ENCODE measurements around the gene SCARF2. TPM values are rescaled to one million over a fixed set of nuclear protein-coding genes. Genes with fewer than 3 reads are reported as not detected.

Gene SCARF2
- total and polyA plus RNA-seq, 2 of the 13 experiments (the other 11 are each of a cell fraction or from before 2014, with no cell fraction given), result 3.3 to 6.2 TPM

DNA sequence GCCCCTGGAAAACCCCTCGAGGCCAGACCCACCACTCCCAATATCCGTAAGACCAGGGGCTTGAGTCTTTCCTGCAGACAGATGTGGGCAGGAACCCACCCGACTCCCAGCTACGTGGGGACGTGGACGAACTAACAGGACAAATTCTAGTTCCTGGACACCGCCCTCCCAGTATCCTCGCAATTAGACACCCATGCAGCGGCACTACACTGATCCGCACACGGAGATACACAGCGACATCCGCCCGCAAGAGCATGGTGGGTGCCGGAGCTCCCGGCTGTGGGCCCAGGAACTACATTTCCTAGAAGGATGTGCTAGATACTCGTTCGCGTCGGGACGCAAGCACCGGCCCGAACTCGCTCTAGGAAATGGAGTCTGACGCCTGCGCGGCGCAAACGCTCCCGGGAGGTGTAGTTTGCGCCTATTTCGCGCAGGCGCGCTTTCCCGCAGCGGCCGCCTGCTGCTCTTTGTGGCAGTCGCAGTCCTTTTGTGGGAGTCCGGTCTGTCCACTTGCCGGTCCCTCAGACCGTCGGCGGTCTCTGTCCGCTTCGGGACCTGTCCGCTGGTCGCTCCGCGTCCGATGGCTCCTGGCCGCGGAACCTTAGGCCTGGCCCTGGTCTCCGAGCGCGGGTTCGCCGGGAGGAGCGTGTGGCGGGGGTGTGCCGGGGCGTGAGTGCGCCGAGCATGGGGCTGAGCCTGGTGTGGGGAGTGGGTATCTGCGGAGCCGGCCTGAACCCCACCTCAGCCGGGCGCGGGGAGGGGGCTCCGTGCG, 43.7 kb downstream of the SCARF2 start, which contains the start of gene ZNF74 (continued):
- TF ChIP-seq, protein P1, sequence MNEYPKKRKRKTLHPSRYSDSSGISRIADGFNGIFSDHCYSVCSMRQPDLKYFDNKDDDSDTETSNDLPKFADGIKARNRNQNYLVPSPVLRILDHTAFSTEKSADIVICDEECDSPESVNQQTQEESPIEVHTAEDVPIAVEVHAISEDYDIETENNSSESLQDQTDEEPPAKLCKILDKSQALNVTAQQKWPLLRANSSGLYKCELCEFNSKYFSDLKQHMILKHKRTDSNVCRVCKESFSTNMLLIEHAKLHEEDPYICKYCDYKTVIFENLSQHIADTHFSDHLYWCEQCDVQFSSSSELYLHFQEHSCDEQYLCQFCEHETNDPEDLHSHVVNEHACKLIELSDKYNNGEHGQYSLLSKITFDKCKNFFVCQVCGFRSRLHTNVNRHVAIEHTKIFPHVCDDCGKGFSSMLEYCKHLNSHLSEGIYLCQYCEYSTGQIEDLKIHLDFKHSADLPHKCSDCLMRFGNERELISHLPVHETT (CRISPR knock-in tag; conservative IDR thresholded peaks at IDR 0.05), result no peak; the same call in 1 of the 2 replicates
- no peak for TF ChIP-seq HHEX (CRISPR knock-in tag; IDR thresholded peaks at IDR 0.05)
- peak; percentile 68 for TF ChIP-seq ZNF501 (CRISPR knock-in tag; IDR thresholded peaks at IDR 0.05)
- TF ChIP-seq, protein P2, sequence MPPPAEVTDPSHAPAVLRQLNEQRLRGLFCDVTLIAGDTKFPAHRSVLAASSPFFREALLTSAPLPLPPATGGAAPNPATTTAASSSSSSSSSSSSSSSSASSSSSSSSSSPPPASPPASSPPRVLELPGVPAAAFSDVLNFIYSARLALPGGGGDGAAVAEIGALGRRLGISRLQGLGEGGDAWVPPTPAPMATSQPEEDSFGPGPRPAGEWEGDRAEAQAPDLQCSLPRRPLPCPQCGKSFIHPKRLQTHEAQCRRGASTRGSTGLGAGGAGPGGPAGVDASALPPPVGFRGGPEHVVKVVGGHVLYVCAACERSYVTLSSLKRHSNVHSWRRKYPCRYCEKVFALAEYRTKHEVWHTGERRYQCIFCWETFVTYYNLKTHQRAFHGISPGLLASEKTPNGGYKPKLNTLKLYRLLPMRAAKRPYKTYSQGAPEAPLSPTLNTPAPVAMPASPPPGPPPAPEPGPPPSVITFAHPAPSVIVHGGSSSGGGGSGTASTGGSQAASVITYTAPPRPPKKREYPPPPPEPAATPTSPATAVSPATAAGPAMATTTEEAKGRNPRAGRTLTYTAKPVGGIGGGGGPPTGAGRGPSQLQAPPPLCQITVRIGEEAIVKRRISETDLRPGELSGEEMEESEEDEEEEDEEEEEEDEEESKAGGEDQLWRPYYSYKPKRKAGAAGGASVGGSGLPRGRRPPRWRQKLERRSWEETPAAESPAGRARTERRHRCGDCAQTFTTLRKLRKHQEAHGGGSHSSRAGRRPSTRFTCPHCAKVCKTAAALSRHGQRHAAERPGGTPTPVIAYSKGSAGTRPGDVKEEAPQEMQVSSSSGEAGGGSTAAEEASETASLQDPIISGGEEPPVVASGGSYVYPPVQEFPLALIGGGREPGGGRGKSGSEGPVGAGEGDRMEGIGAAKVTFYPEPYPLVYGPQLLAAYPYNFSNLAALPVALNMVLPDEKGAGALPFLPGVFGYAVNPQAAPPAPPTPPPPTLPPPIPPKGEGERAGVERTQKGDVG (CRISPR knock-in tag; IDR thresholded peaks at IDR 0.05; ENCODE audit: borderline replicate concordance), result no peak
- TF ChIP-seq NFE2L2 (IDR thresholded peaks at IDR 0.05; ENCODE audit: low read length), result no peak
- TF ChIP-seq, protein P3, sequence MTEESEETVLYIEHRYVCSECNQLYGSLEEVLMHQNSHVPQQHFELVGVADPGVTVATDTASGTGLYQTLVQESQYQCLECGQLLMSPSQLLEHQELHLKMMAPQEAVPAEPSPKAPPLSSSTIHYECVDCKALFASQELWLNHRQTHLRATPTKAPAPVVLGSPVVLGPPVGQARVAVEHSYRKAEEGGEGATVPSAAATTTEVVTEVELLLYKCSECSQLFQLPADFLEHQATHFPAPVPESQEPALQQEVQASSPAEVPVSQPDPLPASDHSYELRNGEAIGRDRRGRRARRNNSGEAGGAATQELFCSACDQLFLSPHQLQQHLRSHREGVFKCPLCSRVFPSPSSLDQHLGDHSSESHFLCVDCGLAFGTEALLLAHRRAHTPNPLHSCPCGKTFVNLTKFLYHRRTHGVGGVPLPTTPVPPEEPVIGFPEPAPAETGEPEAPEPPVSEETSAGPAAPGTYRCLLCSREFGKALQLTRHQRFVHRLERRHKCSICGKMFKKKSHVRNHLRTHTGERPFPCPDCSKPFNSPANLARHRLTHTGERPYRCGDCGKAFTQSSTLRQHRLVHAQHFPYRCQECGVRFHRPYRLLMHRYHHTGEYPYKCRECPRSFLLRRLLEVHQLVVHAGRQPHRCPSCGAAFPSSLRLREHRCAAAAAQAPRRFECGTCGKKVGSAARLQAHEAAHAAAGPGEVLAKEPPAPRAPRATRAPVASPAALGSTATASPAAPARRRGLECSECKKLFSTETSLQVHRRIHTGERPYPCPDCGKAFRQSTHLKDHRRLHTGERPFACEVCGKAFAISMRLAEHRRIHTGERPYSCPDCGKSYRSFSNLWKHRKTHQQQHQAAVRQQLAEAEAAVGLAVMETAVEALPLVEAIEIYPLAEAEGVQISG (CRISPR knock-in tag; IDR thresholded peaks at IDR 0.05), result peak; percentile 76
- TF ChIP-seq, protein P4, sequence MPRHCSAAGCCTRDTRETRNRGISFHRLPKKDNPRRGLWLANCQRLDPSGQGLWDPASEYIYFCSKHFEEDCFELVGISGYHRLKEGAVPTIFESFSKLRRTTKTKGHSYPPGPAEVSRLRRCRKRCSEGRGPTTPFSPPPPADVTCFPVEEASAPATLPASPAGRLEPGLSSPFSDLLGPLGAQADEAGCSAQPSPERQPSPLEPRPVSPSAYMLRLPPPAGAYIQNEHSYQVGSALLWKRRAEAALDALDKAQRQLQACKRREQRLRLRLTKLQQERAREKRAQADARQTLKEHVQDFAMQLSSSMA (CRISPR knock-in tag; IDR thresholded peaks at IDR 0.05), result no peak
- TF ChIP-seq, protein P5, sequence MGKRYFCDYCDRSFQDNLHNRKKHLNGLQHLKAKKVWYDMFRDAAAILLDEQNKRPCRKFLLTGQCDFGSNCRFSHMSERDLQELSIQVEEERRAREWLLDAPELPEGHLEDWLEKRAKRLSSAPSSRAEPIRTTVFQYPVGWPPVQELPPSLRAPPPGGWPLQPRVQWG (CRISPR knock-in tag; IDR thresholded peaks at IDR 0.05; ENCODE audit: borderline replicate concordance, low read depth), result no peak
- TF ChIP-seq EEA1 (CRISPR knock-in tag; IDR thresholded peaks at IDR 0.05; ENCODE audit: borderline replicate concordance), result peak; percentile 82; the same call in 1 of the 2 replicates
- peak; percentile 67; the same call in 1 of the 2 replicates for TF ChIP-seq ZNF703 (CRISPR knock-in tag; IDR thresholded peaks at IDR 0.05; ENCODE audit: borderline replicate concordance)
- TF ChIP-seq NFIC (IDR thresholded peaks at IDR 0.05; ENCODE audit: low read length), result no peak
- no peak for TF ChIP-seq FLYWCH1 (CRISPR knock-in tag; IDR thresholded peaks at IDR 0.05)
- no peak for TF ChIP-seq ZNF619 (CRISPR knock-in tag; IDR thresholded peaks at IDR 0.05)
- no peak for TF ChIP-seq CREB1 (IDR thresholded peaks at IDR 0.05)
- no peak; the same call in 1 of the 2 replicates for TF ChIP-seq CREB1 (CRISPR knock-in tag; IDR thresholded peaks at IDR 0.05)
- TF ChIP-seq RBFOX2 (IDR thresholded peaks at IDR 0.05; ENCODE audit: low read depth, low read length), result peak; percentile 87
- peak; percentile 55; the same call in 1 of the 2 replicates for TF ChIP-seq ZFP62 (CRISPR knock-in tag; IDR thresholded peaks at IDR 0.05)
- no peak for TF ChIP-seq KLF15 (CRISPR knock-in tag; IDR thresholded peaks at IDR 0.05; ENCODE audit: borderline replicate concordance)
- peak; percentile 53 for TF ChIP-seq GATAD1 (CRISPR knock-in tag; IDR thresholded peaks at IDR 0.05)
- no peak for TF ChIP-seq FOXO1 (CRISPR knock-in tag; IDR thresholded peaks at IDR 0.05)
- no peak for TF ChIP-seq RORA (CRISPR knock-in tag; IDR thresholded peaks at IDR 0.05)
- no peak for TF ChIP-seq ZNF253 (CRISPR knock-in tag; IDR thresholded peaks at IDR 0.05; ENCODE audit: borderline replicate concordance)

Data from HepG2 (cell line).